Fibroblast of pulmonary artery (primary cell): ENCODE measurements around the gene LINC01488.

Source experiments
- DNase-seq: peaks from one replicate; pipeline ENCODE4 v3.0.0-alpha.2; 2010; ENCODE audit warnings: low read depth
- H3K4me3 ChIP-seq: replicated peaks from 2 replicates; pipeline ENCODE4 v1.5.1; 2011; ENCODE audit warnings: low read depth, mild to moderate bottlenecking, control low read depth, low read length, moderate library complexity
- TF ChIP-seq, protein P1 (sequence below): IDR thresholded peaks from 2 replicates; pipeline ENCODE4 v1.5.1; 2011; ENCODE audit warnings: mild to moderate bottlenecking, control low read depth, low read length, inconsistent platforms; ENCODE audit errors: missing control alignments

Gene LINC01488

DNA sequence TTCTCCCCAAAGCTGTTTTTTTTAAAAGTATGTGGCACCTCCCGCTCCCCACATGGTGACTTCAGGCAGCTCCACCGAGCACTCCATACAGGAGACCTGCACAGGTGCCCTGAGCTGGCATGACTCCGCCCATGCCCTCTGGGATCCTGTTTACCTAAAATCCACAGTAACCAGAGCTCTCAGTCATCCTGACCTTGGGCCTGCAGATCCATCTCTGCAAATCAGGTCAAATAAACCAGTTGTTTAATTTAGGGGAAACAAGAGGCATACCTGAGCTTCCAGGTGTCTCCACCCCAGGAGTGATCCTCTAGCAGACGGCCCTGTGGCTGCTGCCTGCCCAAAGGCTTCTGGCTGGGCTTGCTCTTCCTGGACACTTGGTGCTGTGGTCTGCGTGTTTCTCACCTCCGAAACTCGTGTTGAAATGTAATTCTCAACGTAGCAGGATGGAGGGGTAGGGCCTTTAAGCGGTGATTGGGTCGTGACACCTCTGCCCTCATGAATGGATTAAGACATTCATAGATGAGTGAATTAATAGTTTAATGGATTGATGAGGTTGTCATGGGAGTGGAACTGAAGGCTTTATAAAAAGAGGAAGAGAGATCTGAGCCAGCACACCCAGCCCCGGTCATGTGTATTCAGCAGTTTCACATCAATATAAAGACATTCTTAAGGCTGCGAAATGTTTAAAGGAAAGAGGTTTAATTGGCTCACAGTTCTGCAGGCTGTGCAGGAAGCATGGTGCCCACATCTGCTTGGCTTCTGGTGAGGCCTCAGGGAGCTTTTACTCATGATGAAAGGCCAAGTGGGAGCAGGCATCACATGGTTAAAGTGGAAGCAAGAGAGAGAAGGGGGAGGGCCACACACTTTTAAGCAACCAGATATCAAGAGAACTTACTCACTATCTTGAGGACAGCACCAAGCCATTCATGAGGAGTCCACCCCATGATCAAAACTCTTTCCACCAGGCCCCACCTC is 34.1 kb downstream of the LINC01488 start:
- DNase-seq: no peak
- TF ChIP-seq, protein P1, sequence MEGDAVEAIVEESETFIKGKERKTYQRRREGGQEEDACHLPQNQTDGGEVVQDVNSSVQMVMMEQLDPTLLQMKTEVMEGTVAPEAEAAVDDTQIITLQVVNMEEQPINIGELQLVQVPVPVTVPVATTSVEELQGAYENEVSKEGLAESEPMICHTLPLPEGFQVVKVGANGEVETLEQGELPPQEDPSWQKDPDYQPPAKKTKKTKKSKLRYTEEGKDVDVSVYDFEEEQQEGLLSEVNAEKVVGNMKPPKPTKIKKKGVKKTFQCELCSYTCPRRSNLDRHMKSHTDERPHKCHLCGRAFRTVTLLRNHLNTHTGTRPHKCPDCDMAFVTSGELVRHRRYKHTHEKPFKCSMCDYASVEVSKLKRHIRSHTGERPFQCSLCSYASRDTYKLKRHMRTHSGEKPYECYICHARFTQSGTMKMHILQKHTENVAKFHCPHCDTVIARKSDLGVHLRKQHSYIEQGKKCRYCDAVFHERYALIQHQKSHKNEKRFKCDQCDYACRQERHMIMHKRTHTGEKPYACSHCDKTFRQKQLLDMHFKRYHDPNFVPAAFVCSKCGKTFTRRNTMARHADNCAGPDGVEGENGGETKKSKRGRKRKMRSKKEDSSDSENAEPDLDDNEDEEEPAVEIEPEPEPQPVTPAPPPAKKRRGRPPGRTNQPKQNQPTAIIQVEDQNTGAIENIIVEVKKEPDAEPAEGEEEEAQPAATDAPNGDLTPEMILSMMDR: no peak

DNA sequence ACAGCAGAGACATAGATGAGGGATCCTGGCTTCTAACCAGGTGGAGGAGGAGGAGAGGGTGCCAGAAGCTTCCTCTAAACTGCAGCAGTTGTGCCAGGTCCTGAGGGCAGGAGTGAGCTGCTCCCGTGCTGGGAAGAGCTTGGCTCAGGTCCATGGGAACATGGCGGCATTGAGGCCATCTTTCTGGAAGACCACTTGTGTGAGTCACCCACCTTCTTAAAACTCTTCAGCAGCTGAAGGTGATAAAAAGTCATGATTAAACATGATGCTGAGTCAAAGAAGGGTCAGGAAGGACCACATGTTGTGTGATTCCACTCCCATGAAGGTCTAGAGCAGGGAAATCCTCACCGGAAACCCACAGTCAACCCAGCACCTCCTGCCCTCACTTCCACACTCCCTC is 35.1 kb downstream of the LINC01488 start:
- no peak for DNase-seq
- no peak overlapping the region for H3K4me3 ChIP-seq
- TF ChIP-seq, protein P1: no peak

More for the DNA sequence above, 34.1 kb downstream of the LINC01488 start:
- no peak overlapping the region for H3K4me3 ChIP-seq

DNA sequence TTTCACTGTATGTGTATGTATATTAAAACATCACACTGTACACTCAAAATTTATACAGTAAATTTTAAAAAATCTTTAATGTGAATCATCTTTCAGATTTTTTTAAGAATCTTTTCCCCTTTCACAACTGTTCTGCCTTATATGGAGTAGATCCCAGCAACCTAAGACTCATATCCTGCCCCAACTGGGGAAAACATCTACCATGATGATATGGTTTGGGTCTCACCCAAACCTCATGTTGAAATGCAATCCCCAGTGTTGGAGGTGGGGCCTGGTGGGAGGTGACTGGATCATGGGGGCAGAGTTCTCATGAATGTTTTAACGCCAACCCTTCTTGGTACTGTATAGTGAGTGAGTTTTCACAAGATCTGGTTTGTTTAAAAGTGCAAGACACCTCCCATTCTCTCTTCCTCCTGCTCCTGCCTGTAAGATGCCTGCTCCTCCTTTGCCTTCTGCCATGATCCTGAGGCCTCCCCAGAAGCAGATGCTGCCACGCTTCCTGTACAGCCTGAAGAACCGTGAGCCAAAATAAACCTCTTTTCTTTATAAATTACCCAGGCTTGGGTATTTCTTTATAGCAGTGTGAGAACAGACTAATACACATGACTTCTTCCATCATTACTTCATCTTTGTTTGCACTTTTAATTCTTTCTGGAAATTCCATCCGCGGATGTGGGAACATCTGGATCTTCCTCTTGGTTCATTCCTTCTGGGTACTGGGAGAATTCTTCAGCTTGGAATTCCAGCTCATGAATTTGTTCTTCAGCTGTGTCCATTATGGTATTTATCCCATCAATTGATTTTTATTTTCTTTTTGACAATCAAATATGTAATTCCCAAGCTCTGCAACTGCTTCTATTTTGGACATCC is 36.9 kb downstream of the LINC01488 start:
- DNase-seq: peak; percentile 92
- TF ChIP-seq, protein P1: no peak
- no peak overlapping the region for H3K4me3 ChIP-seq

DNA sequence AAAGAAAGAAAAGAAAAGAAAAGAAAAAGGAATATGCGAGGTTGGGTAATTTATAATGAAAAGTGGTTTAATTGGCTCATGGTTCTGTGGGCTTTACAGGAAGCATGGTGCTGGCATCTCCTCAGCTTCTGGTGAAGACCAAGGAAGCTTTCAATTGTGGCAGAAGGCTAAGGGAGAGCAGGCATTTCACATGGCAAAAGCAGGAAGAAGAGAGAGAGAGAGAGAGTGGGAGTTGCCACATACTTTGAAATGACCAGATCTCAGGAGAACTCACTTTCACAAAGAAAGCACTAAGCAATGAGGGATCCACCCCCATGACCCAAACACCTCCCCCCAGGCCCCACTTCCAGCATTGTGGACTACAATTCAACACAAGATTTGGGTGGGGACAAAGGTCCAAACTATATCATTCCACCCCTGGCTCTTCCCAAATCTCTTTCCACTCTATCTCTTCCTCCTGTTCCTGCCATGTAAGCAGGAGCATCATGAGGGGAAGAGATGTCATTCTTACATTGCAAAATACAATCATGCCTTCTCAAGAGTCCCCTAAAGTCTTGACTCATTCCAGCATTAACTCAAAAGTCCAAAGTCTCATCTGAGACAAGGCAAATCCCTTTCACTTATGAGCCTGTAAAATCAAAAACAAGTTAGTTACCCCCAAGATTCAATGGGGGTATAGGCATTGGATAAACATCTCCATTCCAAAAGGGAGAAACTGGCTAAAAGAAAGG is 38.9 kb downstream of the LINC01488 start:
- DNase-seq: peak; percentile 34
- TF ChIP-seq, protein P1: no peak
- no peak overlapping the region for H3K4me3 ChIP-seq

DNA sequence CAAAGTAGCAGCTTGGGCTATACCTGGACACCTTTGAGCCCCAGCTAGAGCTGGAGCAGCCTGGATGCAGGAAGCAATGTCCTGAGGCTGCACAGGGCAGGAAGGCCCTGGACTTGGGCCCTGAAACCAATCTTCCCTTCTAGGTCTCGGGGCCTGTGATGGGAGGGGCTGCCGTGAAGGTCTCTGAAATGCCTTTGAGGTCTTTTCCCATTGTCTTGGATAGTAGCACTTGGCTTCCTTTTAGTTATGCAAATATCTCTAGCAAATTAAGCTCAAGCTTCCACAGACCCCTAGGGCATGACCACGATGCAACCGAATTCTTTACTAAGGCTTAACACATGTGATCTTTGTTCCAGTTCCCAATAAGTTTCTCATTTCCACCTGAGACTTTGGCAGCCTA is 40.0 kb downstream of the LINC01488 start:
- H3K4me3 ChIP-seq: no peak overlapping the region
- TF ChIP-seq, protein P1: no peak
- no peak for DNase-seq

DNA sequence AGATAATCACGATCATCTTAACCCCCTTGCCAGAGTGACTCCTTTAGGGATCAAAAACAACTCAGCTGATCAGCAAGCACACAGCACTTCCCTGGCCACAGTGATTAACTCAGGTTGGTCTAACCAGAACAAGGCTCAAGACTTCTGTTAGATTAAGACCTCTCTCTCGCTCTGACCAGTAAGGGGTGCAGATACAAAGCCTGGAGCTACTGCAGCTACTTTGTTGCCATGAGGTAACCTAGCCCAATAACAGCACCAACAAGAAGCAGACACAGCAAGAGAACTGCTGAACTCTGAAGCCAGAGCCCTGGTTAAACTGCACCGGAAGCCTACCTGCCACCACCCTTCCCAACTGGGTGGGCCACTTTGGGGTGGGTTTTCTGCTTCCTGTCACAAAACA is 42.0 kb downstream of the LINC01488 start:
- DNase-seq: no peak
- TF ChIP-seq, protein P1: no peak
- H3K4me3 ChIP-seq: no peak overlapping the region
